ENCODE data around the gene HSD17B12.
"Not testable (repeated sequence)": the region's sequence is repeated elsewhere in the genome, so short reads cannot be mapped to it uniquely, and the experiment has no call there.

Gene HSD17B12

DNA sequence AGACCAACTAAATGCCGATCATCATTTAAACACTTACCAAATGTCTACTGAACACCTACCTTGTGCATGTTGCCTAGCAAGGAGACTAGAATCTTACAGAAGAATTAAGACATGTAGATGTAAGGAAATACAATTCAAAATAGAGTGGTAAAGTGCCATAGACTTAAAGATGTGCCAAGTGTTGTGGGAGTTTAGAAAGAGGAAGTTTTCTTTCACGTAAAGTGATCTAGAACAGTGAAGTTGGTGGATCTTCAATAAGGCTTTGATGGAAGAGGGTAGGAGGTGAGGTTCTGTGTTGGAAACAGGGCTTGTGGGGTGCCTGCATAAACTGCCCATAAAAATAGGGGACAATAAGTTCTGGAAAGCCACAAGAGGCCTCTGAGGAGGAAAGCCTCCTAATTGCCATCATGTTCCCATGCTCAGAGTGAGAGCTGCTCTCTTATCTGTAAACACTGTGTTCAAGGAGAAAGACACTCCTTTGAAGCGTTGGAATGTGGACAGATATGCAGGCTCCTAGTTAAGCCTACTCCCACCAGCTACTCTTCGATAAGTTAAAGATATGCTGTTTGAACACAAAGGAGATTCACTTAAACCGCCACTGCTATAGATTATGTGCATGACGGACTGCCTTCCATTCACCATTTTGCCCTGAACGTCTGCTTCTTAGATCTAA, 66.7 kb downstream of the HSD17B12 start:
- DNase-seq (ENCODE audit: low spot score), result no peak

DNA sequence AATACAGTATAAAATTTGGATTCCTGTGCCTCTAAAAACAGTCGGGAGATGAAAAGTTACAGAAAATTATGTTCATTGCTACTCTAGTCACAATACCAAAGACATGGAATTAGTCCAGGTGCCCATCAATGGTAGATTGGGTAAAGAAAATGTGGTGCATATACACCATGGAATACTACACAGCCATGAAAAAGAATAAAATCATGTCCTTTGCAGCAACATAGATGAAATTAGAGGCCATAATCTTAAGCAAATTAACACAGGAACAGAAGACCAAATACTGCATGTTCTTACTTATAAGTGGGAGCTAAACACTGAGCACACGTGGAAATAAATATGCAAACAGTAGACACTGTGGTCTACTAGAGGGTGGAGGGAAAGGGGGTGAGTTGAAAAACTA, 67.6 kb downstream of the HSD17B12 start:
- no peak for DNase-seq (ENCODE audit: low spot score)

DNA sequence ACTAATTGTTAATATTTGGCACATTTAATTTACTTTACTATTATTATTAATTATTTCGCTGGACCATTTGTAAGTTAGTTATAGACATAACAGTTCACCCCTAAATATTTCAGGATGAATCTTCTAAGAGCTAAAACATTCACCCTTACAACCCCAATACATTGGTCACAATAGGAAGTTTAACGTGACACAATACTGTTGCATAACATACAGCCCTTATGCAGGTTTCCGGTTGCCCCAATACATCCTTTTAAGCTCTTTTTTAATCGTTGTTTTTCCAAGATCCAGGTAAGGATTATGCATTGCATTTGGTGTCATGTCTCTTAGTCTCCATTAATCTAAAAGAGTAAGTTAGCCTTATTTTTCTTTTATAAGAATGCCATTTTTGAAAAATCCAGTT, 71.2 kb downstream of the HSD17B12 start:
- no peak for DNase-seq (ENCODE audit: low spot score)

DNA sequence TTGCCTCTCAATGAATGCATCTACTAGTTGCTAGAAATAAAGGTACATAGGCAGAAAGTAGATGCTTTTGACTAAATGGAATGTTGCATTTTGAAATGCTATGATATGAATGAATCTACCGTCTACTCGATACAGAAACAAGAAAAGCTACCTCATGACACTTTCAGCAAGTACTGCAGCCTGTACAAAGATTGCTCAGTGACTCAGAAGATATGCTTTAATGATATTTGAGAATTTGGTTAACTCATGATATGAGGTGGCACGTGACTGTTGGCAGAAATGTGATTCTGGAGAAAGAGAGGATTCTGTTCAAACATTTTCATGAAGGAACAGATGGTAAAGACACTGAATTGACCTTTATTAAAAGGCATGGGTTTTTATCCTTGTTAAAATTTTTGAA, 76.0 kb downstream of the HSD17B12 start:
- no peak for DNase-seq (ENCODE audit: low spot score)

DNA sequence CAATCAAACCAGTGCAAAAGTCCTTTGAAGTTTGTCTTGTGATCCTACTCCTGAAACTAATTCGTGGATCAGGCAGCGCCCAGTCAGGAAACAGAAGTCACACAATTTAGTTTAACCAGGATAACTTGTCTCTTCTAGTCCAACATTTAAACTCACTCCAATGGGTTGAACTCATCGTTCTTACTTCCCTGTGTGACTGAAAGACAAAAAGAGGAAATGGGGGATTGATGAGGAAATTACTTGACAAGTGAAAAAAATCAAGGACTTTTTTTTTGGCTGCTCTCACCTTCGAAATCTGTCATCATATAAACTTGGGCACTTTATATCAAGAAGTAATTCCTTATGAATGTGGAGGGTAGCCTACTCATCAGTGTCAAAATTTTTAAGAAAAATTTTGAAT, 78.4 kb downstream of the HSD17B12 start:
- DNase-seq (ENCODE audit: low spot score), result no peak

DNA sequence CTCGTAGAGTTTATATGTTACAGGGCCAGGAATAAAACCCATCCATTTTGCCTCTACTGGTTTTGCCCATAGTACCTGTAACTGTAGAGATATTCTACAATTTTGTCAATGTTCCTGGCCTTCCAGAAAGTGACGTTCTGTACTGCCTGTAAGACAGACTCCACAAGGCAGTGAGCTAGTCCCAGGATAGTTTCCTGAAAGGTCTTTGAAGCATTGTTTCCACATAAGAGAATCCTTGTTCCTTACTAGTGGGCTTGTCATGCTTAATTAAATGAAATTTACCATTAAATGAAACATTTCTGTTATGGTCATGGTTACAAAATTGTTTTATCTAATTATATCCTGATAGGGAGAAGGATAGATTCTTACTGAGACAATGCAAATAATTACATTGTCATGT, 80.4 kb downstream of the HSD17B12 start:
- no peak for DNase-seq (ENCODE audit: low spot score)

DNA sequence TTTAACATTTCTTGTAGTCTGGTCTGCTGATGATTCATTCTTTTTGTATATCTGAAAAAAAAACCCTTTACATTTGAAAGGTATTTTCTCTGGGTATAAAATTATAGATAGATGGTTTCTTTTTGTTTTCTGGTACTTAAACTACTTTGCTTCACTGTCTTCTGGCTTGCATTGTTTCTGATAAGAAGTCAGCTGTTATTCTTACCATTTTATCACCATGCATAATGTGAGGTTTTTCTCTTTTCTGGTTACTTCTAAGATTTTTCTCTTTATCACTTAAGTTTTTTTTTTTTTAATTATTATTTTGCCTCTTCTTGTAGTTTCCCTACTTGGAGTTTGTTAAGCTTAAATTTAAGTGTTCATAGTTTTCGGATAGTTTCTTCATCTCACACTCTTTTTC, 84.7 kb downstream of the HSD17B12 start:
- DNase-seq (ENCODE audit: low spot score), result peak; percentile 4

DNA sequence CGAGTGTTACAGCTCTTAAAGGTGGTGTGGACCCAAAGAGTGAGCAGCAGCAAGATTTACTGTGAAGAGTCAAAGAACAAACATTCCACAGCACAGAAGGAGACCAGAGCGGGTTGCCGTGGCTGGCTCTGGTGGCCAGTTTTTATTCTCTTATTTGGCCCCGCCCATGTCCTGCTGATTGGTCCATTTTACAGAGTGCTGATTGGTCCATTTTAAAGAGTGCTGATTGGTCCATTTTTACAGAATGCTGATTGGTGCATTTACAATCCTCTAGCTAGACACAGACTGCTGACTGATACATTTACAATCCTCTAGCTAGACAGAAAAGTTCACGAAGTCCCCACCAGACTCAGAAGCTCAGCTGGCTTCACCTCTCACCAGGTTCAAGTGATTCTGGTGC, 88.1 kb downstream of the HSD17B12 start:
- not testable (repeated sequence) for DNase-seq (ENCODE audit: low spot score)

DNA sequence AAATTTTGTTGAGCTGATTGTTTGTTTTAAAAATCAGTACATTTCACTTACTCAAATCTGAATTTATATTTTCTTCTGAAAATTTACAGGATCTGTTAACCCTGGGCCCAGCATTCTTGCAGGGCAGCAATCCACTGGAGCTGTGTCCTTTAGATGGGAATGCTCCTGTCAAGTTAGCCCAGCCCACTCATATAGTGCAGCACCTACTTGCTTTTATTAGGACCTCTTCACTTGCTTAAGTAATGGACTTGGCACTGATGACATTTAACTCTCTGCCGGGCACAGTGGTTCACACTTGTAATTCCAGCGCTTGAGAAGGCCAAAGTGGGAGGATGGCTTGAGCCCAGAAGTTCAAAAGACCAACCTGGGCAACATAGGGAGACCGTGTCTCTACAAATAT, 89.6 kb downstream of the HSD17B12 start:
- no peak for DNase-seq (ENCODE audit: low spot score)

DNA sequence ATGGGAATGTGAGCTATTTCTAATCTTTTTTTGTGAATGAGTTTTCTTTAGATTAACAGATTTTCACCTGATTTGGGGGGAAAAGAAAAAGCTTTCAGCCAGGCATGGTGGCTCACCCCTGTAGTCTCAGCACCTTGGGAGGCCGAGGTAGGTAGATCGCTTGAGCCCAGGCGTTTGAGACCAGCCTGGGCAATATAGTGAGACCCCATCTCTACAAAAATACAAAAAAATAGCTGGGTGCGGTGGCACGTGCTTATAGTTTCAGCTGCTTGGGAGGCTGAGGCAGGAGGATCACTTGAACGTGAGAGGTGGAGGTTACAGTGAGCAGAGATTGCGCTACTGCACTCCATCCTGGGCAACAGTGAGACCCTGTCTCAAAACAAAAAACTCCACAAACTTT, 92.2 kb downstream of the HSD17B12 start:
- DNase-seq (ENCODE audit: low spot score), result no peak

DNA sequence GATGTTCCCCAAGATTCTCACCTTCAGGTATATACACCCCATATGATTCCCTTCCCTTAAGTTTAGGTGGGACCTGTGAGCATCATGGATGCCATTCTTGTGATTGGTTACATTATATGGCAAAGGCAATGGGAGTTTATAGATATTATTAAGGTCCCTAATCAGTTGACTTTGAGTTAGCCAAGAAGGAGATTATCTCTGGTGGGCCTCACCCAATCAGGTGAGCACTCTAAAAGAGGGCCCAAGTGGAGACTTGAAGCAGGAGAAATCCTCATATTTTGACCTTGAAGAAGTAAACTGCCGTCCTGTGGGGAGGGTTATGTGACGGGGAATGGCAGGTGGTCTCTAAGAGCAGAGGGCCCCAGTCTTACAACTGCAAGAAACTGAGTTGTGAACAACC, 94.2 kb downstream of the HSD17B12 start:
- no peak for DNase-seq (ENCODE audit: low spot score)

DNA sequence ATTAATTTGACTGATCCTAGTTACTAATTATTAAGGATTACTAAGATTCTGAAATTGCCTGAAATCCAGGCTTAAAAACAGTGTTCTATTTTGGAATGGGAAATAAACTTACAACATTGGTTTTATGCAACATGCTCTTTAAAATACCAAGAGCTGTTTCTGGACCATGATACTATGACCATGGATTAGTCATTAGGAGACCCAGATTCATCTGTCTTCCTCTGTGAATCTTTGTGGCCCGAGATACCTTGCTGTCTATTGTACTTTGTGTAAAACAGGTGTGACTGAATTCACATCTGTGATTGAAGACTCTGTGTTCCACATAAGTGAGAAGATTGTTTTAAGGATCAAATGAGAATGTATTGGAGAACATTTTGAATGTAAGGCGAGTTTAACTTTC, 98.8 kb downstream of the HSD17B12 start:
- DNase-seq (ENCODE audit: low spot score), result no peak

DNA sequence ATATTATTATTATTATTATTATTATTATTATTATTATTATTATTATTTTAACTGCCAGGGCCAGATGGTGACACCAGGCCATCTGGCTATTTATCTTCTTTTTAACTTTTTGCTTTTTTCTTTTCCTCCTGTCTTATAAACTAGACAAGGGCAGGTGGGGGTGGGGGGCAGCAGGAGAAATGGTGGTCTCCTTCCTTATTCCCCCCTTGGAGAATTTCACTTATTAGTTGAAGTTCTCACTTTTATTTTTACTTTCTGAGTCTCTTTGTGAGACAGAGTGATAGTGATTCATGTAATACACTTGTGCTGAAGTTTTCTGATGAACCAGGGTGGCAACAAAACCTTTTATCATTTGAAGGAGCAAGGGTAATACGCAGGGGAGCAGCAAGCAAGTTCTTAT, 103.8 kb downstream of the HSD17B12 start:
- no peak for DNase-seq (ENCODE audit: low spot score)

DNA sequence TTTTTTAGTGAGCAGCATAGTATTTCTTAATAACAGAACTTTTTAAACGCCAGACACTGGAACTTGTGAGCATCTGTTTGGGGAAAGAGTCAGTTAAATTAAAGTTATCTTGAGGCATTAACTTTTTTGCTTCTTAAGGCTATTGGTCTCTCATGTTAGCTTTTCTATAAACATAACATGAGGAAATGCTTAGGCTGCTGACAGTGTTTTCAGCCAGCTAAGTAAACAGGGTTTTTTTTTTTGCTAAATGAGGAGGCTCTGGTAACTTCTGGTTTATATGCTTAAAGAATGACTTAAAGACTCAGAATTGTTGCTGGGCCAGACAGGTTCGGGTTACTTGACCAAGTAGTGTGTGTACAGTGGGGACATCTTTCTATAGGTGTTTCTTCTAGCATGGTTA, 104.3 kb downstream of the HSD17B12 start:
- no peak for DNase-seq (ENCODE audit: low spot score)

DNA sequence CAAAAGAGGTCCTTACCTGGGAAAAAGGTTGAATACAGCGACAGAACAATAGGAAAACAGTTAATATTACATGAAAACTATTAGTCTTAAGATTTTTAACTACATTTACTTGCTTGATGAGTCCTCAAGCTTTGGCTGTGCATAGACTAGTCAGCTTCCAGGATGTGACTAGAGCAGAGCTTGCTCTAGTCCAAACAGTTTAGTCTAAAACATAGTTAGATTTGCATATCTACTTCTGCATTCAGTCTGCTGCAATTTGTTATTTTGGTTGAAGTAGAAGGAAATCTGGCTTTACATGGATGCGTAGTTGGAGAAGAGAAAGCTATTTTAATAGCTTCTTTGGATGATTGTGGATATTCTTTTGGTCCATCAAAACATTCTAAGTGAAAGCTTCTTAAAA, 104.8 kb downstream of the HSD17B12 start:
- no peak for DNase-seq (ENCODE audit: low spot score)

DNA sequence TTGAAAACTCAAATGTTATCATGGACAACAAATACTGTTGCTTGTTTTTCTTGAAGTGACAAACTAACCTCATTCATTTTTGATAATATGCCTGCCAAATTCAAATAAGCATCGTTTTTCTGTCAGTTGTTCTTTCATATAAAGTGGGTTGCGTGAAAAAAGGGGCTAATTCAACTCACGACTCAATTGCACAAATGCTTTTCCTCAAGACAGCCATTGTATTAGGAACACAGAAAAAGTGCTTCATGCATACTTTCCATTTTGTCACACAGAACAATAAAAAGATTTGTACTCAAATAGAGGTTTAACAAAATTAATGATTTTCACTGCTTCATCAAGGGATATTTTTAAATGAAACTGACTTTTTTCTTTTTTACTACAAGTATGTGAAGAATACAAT, 105.5 kb downstream of the HSD17B12 start:
- DNase-seq (ENCODE audit: low spot score), result no peak

DNA sequence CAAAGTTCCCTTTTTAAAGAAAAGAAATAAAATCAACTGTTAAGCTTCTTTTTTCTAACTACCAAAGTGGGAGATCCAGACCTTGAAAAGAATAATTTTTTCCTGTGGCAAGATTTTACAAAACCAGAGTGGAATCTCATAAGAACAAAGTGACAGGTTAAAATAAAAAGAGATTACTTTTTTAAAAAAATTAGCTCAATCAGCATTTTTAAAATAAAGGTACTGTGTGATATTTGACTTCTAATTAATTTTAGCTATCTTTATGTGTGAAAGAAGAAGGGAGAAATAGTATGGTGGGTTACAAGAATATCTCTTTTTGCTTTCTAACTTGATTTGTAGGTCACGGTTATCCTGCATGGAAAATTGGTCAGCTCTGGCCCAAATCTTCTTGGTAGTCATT, 107.3 kb downstream of the HSD17B12 start:
- DNase-seq (ENCODE audit: low spot score), result no peak

DNA sequence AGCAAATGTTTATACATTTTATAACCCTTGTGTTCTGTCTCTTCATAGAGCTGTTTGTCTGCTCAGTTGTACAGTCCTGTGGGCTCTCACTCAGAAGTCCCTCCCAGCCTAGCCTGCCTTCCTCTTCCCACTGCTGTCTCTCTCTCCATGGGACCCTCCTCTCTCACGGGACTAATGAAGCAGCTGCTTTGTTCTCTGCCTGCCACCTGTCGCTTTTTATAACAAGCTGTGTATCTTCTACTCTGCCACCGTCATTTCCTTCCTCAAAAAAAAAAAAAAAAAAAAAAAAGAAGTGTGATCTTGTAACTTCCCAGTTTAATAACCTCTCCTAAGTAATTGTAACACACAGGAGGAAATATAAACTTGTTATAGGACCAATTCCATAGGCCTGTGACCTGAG, 107.9 kb downstream of the HSD17B12 start:
- DNase-seq (ENCODE audit: low spot score), result no peak

DNA sequence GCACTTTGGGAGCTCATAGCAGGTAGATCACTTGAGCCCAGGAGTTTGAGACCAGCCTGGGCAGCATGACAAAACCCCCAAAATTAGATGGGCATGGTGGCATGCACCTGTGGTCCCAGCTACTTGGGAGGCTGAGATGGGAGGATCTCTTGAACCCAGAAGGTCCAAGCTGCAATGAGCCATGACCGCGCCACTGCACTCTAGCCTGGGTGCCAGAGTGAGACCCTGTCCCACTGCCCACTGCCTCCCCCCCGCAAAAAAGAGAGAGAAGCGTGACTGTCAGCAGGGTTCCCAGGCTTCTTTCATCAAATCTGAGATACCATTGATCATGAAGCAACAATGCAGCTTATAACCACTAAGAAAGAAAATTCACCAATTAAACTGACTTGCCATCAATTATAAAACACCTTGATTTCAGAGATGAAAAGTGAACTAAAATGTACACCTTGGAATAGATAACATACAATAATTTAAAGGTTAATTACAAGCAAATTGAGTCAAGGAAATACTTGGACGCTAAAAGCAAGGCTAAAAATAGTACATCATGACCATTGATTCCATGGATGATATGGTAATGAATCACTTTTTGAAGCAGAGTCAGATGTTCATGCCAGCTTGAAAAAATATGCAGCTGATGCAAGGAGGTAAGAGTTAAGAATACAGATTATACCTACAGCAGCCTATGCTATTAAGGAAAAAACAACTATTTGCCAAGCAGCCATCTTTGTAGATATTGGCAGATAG, 109.3 kb downstream of the HSD17B12 start:
- DNase-seq (ENCODE audit: low spot score), result no peak

DNA sequence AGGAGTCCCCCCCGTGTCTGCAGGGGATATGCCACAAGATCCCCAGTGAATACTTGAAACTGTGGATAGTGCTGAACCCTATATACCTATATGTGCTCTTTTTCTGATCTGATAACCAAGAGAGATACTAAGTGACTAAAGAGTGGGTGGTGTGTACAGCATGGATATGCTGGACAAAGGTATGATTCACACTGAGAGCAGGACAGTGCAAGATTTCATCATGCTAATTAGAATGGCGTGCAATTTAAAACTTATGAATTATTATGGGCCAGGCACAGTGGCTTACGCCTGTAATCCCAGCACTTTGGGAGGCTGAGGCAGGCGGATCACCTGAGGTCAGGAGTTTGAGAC, 109.9 kb downstream of the HSD17B12 start:
- peak; percentile 7 for DNase-seq (ENCODE audit: low spot score)

DNA sequence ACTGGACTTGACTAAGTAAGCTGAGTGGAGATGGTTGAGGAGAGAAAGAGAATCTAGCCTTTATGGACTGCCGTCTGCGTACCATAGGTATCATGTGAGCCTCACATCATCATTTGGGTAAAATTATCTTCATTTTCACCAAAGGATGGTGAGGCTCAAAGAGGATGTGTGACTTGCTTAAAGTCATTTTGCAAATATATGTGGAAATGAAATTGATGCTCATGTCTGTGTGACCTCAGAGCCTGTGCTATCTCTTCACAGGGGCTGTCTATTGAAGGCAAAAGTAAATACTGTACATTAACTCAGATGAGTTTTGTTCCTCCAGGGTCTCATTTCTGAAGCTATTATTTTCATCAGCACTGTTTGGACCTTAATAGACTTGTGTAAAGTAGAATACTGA, 116.8 kb downstream of the HSD17B12 start:
- no peak for DNase-seq (ENCODE audit: low spot score)

DNA sequence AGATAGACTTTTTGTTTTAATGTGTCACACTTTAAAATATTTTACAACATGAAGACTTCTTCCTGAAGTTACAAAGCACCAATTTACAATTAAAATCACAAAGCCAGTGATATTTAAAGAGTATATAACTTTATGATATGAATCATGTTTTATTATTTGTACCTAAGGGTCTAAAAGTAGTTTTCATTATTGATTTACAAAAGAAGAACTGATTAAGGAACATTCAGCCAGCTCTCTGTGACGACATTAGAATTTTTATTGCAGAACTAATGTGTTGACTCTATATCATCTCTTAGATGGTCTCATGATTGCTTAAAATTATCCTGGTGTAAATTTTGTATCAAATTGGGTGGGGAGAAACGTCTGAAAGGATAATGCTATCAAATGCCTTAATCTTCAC, 117.3 kb downstream of the HSD17B12 start:
- no peak for DNase-seq (ENCODE audit: low spot score)

DNA sequence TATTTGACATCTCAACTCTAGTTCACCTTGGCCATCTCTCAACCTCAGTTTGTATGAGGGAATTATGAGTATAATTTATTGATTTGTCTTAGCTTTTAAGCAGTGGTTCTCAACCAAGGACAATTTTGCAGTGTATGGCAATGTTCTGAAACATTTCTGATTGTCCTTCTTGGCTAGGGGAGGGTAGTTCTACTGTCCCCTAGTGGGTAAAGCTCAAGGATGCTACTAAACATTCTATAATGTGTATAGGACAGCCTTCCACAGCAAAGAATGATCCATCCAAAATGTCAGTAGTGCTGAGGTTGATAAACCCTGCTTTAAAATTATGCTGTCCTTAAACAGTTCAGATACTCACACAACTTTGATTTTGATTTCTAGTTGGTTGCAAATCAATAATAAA, 122.0 kb downstream of the HSD17B12 start:
- DNase-seq (ENCODE audit: low spot score), result no peak

DNA sequence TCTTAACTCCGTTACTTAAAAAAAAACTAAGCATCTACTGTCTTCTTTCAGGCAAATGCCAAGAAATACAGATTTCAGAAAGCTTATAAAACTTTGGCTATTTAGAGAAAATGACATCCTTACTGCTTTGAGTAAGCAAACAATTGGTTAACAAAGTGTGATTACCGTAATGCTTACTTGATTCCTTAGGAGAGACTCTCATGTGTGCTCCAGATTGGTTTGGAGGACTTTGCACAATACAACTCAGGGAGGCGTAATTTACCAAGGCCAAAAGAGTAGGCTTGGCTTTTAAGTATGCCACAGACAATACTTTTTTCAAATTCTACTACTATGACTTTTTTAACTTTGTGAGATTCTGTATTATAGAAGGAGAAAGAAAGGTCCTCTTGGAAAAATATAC, 123.2 kb downstream of the HSD17B12 start:
- no peak for DNase-seq (ENCODE audit: low spot score)
